HG03060 (cell line): Measurements from ENCODE around the gene EEIG2.
"Not testable (repeated sequence)": the region's sequence is repeated elsewhere in the genome, so short reads cannot be mapped to it uniquely, and the experiment has no call there.

Source experiments
- ATAC-seq: cut with Tn5 transposase; IDR thresholded peaks from one replicate; pipeline ENCODE4 v1.9.1; 2021; ENCODE audit warnings: low read depth, moderate number of reproducible peaks; ENCODE audit not compliant: unreplicated experiment

Gene EEIG2

DNA sequence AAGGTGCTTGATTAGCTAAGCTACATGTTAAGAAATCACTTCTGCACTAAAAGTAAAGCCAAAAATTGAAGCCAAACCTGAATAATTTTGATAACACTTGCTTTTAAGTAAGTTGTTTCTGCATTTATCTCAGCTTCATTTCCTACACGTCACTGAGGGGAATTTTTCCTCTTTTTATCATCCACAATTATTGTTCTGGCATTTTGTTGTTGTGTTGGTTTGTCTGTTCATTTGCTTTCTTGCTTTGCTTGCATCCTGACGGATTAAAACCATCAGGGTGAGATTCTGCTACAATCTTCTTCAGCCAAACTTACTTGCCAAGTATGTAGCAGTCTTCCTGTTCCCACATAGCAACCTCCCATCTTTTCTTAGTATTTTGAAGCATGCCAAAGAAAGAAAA, 18.0 kb upstream of the EEIG2 start:
- ATAC-seq = no peak

DNA sequence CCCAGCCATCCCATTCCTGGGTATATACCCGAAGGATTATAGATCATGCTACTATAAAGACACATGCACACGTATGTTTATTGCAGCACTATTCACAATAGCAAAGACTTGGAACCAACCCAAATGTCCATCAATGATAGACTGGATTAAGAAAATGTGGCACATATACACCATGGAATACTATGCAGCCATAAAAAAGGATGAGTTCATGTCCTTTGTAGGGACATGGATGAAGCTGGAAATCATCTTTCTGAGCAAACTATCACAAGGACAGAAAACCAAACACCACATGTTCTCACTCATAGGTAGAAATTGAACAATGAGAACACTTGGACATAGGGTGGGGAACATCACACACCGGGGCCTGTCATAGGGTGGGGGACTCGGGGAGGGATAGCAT, 12.4 kb upstream of the EEIG2 start:
- ATAC-seq = not testable (repeated sequence)

DNA sequence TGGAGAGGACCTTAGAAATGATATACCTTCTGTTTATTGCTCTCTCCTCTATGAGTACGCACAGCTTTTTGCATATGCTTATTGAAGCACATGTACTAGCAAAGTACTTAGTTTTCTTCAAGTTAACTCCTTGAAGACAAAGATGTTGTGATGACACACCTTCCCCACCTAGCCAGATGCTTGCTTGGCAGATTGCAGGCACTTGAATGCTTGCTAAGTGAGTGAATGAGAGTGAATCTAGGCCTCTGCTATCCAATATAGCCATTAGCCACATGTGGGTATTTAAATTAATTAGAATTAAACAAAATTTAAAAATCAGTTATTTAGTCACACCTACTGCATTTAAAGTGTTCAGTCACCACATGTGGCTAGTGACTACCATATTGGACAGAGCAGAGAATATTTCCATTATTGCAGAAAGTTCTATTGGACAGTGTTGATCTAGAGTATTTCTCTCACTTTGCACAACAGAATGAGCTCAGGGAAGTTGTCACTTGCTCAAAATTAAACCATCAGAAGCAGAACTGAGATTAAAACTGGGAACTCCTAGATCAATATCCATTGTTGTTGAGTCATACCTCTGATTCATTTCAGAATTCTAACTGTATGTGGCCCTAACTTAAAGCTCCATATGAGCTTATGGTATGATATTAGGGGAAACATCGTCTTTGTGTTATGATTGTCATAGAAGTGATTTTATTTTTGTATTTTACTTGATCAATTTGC, 8.6 kb upstream of the EEIG2 start:
- ATAC-seq = peak; percentile 95

DNA sequence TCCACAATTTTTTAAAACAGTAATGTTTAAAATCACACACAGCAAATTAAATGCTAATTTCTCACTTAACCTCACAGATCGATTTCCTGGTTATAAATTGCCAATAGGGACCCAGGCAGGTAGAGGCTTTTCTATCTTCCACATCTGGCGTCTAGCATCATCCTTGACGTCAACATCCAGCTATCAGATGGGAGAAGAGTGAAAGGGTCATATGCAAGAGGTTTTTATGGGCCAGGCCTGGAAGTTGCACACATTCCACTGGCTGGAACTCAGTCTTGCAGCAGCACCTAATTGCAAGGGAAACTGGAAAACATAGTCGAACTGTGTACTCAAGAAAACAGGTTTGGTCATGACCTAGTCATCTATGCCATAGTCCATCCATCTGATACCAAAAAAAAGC, 6.0 kb upstream of the EEIG2 start:
- no peak for ATAC-seq

DNA sequence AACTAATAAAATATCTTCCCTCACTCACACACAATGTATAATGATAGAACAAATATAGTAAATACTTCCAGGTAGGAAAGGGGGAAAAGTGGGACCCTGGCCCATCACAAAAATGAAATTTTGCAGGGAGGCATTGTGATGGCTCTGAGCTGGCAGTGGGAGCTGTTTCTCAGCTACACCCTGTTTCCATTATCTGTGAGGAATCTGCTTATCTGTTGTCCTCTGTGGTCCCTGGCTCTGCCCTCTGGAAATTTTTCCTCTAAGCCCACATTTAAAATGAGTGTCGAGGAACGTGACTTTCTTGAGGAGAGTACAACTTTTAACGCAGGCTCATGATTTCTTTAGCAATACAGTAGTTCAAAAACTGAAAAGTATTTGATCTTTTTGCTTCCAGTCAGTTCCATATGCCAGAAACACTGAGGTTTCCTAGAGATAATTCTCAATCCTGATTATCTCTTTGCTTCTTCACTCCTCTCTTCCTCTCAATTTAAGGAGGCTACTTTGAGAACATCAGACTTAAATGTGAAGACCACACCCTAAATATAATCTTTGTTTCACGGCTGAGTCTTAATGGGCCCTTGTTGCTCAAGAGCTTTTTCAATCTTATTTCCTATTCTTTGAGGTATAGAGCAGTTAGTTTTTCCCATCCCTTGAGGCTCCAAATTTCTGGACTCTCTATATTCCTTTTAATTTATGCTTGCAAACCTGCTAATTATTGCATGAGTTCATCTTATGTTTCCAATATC, 5.0 kb upstream of the EEIG2 start:
- no peak for ATAC-seq

DNA sequence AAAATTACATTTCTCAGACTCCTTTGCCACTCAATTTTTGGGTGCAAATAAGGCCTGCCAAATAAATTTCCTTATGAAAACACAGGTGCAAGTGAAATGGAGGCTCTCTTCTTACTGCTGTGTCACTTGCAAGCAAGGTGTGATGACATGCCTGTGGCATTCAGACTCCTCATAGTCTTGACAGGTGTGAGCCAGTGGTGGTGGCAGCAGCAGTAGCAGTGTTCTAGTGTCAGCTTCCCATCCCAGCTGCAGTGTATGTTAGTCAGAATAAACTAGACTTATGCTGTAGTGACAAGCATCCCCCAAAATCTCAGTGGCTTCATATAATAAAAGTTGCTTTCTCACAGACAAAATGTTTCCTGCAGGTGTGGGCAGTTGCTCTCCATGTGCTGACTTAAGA, 3.8 kb upstream of the EEIG2 start:
- ATAC-seq = no peak

DNA sequence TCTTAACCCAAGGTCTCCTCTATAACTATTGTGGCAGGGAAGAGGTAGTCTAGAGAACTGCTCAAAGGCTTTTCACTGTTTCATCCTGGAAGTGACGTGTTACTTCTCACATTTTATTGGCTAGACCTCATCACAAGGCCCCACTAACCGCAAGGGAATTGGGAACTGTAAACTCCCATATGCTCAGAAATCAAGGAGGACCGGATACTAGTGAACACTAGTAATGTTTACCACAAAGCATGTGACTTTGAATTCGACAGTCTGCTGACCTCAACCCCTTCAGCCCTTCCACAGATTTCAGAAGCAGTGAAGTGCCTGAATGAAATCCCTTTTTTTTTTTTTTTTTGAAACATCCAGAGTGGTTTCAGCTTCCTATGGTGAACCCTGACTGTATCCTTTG, 3.4 kb upstream of the EEIG2 start:
- ATAC-seq = no peak

DNA sequence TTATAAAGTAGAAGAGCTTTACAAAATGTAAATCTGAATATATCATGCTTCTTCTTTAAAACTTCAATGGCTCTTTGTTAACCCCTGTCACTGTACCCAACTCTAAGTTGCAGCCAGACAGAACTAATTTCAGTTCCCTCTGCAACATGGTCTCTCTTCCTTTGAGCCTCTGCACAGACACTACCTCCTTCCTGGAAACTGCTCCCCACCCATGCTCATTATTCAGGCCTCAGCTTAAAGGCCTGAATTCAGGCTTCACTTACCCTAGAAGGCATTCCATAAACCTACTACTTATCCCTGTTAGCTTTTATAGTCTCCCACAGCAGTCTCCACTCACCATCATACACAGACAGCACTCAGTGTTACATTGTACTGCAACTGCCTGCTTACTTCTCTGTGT, 2.6 kb upstream of the EEIG2 start:
- no peak for ATAC-seq

DNA sequence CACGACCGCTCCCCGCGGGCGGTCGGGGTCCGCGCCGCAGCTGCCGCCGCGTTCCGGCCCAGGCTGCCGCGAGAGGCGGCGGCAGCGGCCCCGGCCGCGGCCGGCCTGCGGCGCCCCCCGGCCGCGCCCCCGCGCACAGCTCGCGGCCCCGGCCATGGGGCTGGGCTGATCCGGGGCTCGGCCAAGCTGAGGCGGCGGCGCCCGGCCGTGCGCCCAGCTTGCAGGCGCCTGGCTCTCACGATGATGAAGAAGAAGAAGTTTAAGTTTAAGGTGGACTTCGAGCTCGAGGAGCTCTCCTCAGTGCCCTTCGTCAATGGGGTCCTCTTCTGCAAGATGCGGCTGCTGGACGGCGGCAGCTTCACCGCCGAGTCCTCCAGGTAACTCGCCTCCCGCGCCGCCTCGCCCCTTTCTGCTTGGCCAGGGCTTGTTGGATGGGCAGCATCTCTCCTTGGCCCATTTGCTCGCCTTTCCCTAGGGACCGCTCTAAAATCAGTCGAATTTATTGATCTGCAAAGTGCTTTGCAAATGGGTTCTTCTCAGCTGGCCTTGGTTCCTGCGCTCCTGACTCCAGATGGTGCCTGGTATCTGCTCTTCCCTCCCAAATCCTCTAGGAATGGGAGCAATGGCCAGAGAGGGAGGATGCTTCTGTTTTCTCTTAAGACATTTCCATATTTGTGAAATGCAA, 431 bp downstream of the EEIG2 start:
- ATAC-seq = no peak

DNA sequence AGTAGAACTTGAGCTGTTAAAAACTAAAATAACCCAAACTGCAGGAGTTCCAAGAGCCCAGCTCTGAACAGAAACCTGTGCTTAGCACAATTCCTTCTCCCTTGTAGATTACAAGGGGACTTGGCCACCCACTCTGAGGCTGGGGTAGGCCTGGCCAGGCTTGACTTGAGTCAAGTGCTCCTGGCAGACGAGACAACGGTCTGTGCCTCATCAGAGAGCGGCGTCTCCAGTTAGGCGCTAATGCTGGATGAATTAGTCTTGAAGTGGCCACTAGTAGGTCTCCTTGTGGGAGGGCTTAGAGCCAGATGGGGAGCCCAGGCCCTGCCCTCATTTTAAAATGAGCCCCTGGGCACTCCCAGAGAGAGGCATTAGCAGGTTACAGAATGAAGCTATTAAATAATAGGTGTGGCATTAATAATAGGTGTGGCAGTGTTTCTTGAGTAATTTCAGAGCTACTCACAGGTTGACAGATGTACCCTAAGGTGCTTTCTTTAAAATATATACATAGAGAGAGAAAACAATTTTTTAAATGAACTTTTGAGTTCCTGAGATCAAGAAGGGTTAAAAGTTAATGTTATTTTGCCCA, 1.1 kb downstream of the EEIG2 start:
- peak; percentile 23 for ATAC-seq

DNA sequence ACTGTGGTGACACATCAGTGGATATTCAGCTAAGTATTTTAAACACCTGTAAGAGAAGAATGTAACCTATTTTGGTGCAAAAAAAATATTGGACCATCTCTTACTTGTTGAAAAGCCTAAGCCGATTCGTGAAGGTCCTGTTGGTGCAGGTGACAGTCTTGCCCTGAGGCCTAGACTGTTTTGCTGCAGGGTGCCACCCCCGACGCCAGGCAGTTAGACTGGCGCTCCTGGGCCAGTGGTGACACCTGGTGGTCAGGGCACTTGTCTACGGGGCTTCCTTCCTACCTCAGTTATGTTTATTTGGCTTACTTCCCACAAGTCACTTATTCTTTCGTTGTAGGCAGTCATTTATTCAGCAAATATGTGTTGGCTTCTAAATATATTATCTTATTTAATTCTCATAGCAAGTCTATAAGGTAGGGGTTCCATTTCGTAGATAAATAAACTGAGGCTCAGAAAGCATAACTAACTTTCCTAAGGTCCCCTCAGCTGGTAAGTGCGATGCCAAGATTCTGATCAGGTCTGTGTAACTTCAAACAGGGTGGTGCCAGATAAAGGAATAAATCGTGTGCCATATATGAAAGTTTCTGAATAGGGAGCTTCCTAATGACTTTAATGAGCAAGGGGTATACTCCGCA, 1.9 kb downstream of the EEIG2 start:
- ATAC-seq = peak; percentile 40

DNA sequence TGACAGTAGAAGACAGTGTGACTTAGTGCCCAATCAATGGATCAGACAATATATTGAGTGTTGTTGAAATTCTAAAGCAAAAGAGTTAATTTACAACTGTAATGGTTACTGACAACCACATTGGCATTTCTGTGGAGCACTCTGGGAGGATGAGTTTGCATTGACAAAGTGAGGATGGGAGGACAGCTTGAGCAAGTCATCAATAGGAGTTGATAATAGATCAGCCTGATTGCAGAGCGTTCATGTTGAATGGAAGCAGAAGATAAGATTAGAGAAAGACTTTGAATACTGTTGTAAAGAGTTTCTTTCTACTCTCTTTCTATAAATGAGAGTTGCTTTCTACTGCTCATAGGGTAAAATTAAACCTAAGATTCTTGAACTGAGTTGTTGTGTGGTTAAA, 3.9 kb downstream of the EEIG2 start:
- no peak for ATAC-seq

DNA sequence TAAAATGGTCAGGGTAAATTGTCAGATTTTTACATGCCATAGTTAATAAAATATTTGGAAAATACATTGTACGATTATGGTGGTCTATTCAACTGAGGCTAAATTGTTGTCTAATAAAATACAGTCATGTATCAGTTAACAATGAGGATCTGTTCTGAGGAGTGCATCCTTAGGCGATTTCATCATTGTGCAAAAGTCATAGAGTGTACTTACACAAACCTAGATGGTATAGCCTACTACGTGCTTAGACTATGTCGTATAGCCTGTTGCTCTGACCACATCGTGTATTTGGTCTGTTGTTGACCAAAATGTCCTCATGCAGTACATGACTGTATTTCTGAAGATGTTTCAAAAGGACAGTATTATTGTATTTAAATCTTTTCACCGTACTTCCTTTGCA, 5.2 kb downstream of the EEIG2 start:
- ATAC-seq = no peak

DNA sequence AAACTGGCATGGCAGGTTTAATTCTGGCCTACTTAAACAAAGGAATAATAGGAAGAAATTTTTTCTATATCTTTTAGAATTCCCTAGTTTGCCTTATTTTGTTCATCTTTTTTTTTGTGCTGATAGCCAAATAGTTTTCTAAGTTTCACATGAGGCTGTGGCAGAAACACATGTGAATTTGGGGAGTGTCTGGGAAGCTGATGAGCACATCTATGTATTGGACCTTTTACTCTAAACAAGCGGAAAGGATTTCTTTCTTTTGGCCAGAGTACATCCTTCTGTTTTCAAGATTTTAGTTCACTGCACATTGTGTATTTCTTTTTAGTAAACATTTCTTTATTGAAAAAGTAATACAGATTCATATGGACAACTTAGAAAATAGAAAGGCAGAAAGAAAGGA, 5.6 kb downstream of the EEIG2 start:
- ATAC-seq = no peak

DNA sequence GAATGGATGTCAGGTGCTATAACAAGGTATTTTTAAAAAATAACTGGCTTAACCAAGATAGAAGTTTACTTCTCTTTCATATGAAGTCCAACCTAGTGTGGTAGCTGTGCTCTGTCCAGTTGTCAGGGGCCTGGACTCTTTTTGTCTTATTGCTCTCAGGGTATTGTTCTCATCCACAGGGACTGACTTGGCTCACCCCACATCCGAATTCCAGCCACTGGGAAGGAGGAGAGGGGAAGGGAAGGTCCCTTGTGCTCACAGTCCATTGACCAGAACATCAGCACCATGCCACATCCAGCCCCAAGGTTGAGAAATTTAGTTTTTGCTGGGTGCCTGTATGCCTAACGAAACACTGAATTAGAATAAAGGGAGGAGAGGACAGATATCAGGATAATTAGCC, 8.7 kb downstream of the EEIG2 start:
- ATAC-seq = no peak

DNA sequence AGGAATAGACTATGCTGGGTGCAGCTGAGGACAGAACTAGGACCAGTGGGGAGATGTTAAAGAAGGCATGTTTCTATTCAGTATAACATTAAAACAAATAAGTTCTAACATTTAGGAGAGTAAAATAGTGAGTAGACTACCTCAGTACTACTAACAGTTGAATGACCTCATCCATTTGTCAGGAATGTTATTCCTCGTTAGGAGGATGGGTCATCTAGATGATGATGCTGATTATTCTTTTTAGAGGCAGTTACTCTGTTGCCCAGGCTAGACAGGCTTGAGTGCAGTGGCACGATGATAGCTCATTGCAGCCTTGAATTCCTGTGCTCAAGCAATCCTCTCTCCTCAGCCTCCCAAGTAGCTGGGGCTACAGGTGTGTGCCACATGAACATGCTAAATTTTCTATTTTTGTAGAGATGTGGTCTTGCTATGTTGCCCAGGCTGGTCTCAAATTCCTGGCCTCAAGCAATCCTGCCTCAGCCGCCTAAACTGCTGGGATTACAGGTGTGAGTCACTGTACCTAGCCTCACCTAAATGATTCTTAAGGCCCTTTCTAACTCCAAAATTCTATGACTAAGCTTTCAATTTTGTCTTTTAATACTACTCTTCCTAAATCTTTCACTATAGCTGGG, 9.3 kb downstream of the EEIG2 start:
- ATAC-seq = no peak

DNA sequence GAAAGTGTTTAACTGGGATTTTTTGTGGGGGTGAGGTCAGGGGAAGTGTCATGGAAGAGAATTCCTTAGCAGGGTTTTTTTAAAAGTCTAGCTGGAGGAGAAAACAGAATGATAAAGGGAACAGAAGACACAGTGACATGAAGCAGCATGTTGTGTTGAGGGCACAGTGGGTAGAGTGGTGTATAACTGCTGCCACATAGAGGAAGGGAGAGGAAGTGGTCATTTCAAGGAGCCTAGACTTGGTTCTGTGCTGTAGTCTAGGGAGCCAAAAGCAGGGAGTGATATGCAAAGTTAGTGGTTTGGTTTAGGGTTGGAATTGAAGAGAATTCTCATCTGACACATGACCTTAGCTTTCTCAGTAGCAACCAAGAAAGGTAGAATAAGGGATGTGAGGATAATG, 10.2 kb downstream of the EEIG2 start:
- peak; percentile 83 for ATAC-seq

DNA sequence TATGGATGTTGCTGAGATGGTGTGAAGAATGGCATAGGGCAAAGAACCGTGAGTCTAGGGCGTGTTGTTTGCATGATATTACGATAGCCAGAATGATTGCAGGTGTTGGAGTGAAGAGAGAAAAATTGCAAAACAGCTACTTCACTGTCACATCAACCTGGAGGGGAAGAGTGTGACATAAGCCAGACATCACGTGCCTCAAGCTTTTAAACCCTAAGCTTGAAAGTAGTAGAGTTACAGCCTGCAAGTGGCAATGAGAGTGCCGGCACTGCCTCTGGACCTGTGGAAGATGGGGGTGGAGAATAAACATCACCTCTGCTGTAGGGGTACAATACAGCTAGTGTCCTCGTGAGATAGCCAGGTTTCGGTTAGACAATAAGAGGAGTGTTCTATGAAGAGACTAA, 11.1 kb downstream of the EEIG2 start:
- no peak for ATAC-seq

DNA sequence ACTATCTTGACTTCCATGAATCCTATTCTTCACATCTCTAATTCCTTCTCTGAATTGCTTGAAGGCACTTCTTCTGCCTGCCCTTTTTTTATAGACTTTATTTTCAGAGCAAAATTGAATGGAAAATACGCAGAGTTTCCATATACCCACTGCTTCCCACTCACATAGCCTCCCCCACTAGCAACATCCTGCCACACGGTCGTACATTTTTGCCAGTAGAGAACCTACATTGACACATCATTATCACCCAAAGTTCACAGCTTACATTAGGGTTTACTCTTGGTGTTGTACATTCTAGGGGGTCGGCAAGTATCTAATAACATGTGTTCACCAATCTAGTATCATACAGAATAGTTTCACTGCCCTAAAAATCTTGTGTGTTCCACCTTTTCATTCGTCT, 12.3 kb downstream of the EEIG2 start:
- ATAC-seq = no peak

DNA sequence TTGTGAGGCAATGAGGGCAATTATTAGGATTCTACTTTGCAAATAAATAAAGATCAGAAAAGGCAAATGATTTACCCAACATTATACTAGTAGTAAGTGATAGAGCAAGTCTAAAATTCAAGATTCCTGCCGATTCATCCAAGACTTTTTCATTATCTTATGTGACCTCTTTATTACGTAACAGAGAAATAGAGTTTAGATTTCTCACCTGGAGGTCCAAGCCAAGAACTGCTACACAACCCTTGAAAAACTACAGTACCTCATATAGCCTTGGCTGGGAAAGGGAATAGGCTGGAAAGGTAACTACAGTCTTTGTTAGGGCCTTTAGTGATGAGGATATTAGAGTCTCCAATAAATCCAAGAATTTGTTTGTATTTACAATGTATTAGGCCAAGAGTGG, 13.3 kb downstream of the EEIG2 start:
- no peak for ATAC-seq
